Superior temporal gyrus (tissue), 1 donor: ENCODE measurements around the gene RIMS1.

Experiments used
- DNase-seq: peaks from one replicate; pipeline ENCODE4 v3.0.0-alpha.2; 2016; ENCODE audit errors: extremely low spot score

Gene RIMS1

GRCh38 chr6:72238021-72238420, 351.7 kb downstream of the RIMS1 start:
- DNase-seq, result no peak

GRCh38 chr6:72238900-72239299, 352.6 kb downstream of the RIMS1 start:
- no peak for DNase-seq

- DNase-seq, result no peak
Measured at GRCh38 chr6:72245565-72245964, 359.2 kb downstream of the RIMS1 start.

GRCh38 chr6:72246926-72247325, 360.6 kb downstream of the RIMS1 start:
- DNase-seq, result no peak

- no peak for DNase-seq
Measured at GRCh38 chr6:72248621-72249020, 362.3 kb downstream of the RIMS1 start.

- no peak for DNase-seq
Measured at GRCh38 chr6:72250664-72251063, 364.3 kb downstream of the RIMS1 start.

GRCh38 chr6:72260489-72260888, 374.1 kb downstream of the RIMS1 start:
- DNase-seq, result no peak

- no peak for DNase-seq
Measured at GRCh38 chr6:72261554-72261953, 375.2 kb downstream of the RIMS1 start.

- no peak for DNase-seq
Measured at GRCh38 chr6:72262254-72262653, 375.9 kb downstream of the RIMS1 start.

GRCh38 chr6:72267470-72267869, 381.1 kb downstream of the RIMS1 start:
- no peak for DNase-seq

GRCh38 chr6:72271531-72271930, 385.2 kb downstream of the RIMS1 start:
- DNase-seq, result no peak

GRCh38 chr6:72272958-72273357, 386.6 kb downstream of the RIMS1 start:
- no peak for DNase-seq

- no peak for DNase-seq
Measured at GRCh38 chr6:72275888-72276287, 389.5 kb downstream of the RIMS1 start.

- no peak for DNase-seq
Measured at GRCh38 chr6:72282201-72282600, 395.9 kb downstream of the RIMS1 start.

GRCh38 chr6:72283571-72283970, 397.2 kb downstream of the RIMS1 start:
- DNase-seq, result no peak

- no peak for DNase-seq
Measured at GRCh38 chr6:72286911-72287311, 400.6 kb downstream of the RIMS1 start.

- no peak for DNase-seq
Measured at GRCh38 chr6:72287801-72288200, 401.5 kb downstream of the RIMS1 start.

- DNase-seq, result no peak
Measured at GRCh38 chr6:72288592-72288991, 402.2 kb downstream of the RIMS1 start.

- DNase-seq, result no peak
Measured at GRCh38 chr6:72290620-72291019, 404.3 kb downstream of the RIMS1 start.

- DNase-seq, result no peak
Measured at GRCh38 chr6:72296375-72296774, 410.0 kb downstream of the RIMS1 start.

GRCh38 chr6:72305971-72306370, 419.6 kb downstream of the RIMS1 start:
- DNase-seq, result no peak

- no peak for DNase-seq
Measured at GRCh38 chr6:72316675-72317380, 430.5 kb downstream of the RIMS1 start.

GRCh38 chr6:72321788-72322187, 435.4 kb downstream of the RIMS1 start:
- no peak for DNase-seq

GRCh38 chr6:72322771-72323170, 436.4 kb downstream of the RIMS1 start:
- no peak for DNase-seq
